PC-3 (cell line): ENCODE results near the gene NFIX.

Experiments used
- CTCF ChIP-seq: fragments of 300-600 bp; sonication (generic); conservative IDR thresholded peaks from 2 replicates; pipeline ENCODE4 v1.5.1; 2017; ENCODE audit warnings: antibody characterized with exemption, low read depth, mild to moderate bottlenecking, low read length
- EZH2 ChIP-seq: fragments of 300-600 bp; sonication (generic); IDR thresholded peaks from one replicate; pipeline ENCODE4 v1.6.1; 2017; ENCODE audit warnings: antibody characterized with exemption, mild to moderate bottlenecking, low read length; ENCODE audit not compliant: unreplicated experiment
- EZH2phosphoT487 ChIP-seq: fragments of 300-600 bp; sonication (generic); IDR thresholded peaks from 2 replicates; pipeline ENCODE4 v1.6.1; 2018; ENCODE audit warnings: mild to moderate bottlenecking, antibody characterized with exemption, low read length, borderline replicate concordance

- TF ChIP-seq CTCF (no peak), EZH2 (no peak), EZH2phosphoT487 (no peak)
These were observed 24.1 kb downstream of the NFIX start for GRCh38 chr19:13019332-13019731.
